HG03378 (cell line): ENCODE results near the gene TGM3.
"Not testable (repeated sequence)": the region's sequence is repeated elsewhere in the genome, so short reads cannot be mapped to it uniquely, and the experiment has no call there.

Experiments
- ATAC-seq: cut with Tn5 transposase; IDR thresholded peaks from one replicate; pipeline ENCODE4 v1.9.1; 2021; ENCODE audit warnings: mild to moderate bottlenecking, moderate library complexity; ENCODE audit not compliant: unreplicated experiment

The TGM3 gene, protein sequence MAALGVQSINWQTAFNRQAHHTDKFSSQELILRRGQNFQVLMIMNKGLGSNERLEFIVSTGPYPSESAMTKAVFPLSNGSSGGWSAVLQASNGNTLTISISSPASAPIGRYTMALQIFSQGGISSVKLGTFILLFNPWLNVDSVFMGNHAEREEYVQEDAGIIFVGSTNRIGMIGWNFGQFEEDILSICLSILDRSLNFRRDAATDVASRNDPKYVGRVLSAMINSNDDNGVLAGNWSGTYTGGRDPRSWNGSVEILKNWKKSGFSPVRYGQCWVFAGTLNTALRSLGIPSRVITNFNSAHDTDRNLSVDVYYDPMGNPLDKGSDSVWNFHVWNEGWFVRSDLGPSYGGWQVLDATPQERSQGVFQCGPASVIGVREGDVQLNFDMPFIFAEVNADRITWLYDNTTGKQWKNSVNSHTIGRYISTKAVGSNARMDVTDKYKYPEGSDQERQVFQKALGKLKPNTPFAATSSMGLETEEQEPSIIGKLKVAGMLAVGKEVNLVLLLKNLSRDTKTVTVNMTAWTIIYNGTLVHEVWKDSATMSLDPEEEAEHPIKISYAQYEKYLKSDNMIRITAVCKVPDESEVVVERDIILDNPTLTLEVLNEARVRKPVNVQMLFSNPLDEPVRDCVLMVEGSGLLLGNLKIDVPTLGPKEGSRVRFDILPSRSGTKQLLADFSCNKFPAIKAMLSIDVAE

DNA sequence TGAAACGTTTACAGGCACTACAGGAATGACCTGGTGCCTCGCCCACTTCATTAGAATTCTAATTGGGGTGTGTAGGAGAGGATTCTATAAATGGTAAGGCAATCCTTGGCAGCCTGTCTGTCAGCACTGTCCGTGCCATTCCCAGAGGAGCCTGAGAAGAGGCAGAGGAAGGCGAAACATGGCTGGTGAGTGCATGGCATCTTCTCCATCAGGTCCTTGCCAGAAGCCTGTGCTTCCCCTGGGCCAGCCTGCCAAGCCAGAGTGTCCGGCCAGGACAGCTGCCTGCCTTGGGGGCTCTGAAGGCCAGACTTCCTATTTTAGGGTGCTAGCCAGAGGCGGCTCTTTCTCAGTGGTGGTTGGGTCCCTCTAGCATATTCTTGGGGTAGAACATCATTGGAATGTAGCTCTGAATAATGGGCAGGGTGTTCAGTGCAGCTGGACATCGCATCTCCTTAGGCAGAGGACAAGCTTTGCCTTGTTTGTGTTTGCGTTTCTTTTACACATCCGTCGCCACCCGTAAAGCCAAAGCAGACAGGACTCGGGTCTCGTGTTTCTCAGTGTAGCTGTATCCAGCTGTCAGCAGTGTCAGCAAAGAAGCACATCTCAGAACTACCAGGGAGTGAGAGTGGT, at the start of gene TGM3:
TGM3 (plus strand) TSS at position 116 of the 630 bp plus-strand sequence; CDS start at position 179, 63 bp downstream.
- no peak for ATAC-seq

DNA sequence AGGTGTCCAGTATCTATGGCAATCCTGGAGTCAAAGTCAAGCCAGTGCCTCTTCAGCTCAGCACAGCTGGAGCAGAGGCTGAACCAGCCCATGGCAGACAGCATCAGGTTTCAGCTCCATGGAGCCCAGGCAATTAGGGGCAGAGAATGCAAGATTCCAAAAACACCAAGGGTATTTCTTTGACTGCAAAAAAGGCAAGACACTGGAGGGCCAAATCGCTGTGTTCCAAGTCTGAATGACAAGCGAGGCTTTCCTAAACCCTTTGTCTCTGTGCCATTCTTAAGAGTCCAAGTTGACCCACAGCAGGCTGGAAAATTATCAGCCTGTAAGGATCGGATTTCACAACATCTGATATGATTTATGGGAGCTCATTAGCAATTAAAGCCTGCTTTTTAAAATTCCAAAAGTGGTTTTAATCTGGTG, 49.7 kb upstream of the TGM3 start:
- no peak for ATAC-seq

DNA sequence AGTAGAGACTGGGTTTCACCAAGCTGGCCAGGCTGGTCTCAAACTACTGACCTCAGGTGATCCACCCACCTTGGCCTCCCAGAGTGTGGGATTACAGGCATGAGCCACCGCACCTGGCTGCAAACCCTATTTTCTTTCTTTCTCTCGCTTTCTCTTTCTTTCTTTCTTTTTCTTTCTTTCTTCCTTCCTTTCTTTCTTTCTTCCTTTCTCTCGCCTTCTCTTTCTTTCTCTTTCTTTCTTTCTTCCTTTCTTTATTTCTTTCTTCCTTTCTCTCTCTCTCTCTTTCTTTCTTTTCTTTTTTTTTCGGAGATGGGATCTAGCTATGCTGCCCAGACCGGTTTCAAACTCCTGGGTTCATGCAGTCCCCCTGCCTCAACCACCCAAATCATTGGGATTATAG, 47.0 kb upstream of the TGM3 start:
- ATAC-seq: no peak

DNA sequence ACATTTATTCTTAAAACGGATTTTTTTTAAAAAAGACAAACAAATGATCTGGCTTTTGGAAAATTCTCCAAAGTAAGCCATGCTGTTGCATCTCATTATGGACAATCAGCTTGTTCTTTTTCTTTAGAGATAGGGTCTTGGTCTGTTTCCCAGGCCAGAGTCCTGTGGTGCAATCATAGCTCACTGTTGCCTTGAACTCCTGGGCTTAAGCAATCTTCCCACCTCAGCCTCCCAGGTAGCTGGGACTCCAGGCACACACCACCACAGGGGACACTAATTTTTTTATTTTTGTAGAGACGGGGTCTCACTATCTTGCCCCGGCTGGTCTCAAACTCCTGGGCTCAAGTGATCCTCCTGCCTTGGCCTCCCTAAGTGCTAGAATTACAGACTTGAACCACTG, 45.9 kb upstream of the TGM3 start:
- no peak for ATAC-seq

DNA sequence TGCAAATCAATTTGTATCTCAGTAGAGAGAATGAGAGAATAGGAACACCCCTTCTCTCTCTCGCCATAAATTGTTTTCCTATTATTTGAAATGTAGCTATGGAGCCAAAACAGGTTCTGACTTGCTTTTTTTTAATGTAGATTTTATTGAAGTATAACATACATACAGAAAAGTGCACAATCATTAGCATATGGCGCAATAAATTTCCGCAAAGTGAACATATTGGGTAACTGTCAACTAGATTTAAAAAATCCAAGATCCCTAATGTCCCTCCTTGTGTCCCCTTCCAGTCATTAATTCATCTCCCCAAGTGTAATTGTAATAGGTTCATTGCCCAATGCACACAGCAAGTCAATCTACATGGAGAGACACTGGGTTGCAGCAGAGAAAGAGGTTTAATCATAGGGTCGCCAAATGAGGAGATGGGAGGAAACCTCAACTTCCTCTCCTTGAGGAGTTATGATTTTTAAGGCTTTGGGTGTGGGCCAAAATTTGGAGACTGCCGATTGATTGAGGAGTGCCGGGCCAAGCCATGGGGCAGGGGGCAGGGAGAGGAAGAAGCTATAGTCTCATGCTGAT, 43.3 kb upstream of the TGM3 start:
- ATAC-seq: no peak

DNA sequence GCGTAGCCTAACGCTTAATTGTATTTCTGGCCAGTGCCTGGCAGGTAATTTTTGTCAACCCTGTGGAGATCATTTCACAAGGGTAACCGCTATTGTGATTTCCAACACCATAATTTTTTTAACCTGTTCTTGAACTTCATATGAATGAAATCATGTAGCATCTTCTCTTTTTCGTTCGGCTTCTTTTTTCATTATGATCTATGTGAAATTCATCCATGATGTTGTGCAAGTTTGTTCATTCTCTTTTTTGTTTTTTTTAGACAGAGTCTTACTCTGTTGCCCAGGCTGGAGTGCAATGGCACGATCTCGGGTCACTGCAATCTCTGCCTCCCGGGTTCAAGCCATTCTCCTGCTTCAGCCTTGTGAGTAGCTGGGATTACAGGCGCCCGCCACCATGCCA, 42.5 kb upstream of the TGM3 start:
- ATAC-seq: no peak

DNA sequence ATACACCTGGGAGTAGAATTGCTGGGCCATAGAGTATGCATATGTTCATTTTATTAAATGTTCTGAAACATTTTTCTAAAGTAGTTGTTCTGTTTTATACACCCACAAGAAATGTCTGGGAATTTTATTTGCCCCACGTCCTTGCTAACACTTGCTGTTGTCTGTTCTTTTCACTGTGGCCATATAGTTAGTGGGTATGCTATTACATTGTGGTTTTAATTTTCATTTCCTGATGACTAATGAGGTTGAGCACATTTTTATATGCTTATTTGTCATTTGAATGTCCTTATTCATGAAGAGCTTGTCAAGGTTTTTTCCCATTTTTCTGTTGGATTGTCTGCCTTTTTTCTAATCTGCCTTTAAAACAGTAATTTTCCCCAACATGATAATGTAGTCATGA, 41.5 kb upstream of the TGM3 start:
- no peak for ATAC-seq

DNA sequence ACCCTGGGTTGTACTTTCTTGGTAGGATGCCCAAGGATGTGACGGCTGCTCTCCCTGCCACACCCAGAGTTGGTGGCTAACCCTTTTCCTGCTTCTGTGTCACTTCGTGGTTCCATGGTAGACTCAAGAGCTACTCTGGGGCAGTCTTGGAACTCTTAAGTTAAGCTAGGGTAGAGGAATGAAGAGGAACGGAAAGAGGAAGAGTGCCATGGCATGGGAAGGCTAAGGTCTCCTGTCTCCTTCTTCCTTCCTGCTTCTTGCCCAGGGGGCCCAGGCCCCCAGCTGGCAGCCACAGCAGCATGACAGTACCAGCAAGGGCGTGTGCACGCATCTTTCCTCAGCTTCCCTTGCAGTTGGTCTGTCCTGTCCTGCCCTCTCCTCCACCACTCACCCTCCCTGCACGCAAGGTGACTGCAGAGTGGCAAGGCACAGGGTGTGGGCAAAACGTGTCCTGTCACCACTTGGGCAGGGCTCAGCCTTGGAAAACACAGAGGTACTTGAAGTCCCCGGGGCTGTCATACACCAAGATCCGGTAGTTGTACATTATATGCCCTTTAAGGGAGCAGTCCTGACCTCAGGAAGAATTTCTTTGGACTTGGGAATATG, 39.8 kb upstream of the TGM3 start:
- ATAC-seq: no peak

DNA sequence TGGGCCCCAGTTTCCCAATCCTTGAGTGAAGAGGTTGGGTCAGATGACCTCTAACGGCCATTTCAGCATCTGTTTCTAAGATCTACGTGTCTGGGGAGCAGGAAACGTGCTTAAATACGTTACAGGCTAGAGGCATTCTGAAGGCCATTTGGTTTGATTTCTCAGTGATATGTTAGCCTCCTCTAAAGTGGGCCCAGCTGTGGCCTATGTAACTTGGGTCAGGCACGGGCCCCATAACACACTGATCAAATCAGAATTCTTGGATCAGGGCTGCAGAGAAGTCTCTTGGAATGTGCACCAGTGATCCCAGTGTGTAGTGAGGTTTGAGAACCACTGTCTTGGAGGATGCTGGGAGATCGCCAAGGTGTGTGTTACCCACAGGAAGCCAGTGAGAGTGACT, 36.1 kb upstream of the TGM3 start:
- no peak for ATAC-seq

DNA sequence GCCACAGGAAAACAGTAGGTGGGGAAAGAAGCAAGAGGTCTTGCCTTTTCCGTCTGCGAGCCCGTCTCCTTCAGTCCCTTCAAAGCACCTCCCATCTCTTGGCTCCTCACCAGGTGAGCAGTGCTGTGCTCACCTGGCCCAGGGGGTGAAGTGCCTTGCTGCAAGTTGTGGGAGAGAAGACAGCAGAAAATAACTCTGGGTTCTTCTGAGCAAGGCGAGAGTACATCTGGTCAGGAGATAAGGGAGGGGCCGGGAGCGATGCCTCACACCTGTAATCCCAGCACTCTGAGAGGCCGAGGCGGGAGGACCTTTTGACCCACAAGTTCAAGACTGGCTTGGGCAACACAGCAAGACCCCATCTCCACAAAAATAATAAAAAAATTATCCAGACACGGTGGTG, 35.6 kb upstream of the TGM3 start:
- ATAC-seq: no peak

DNA sequence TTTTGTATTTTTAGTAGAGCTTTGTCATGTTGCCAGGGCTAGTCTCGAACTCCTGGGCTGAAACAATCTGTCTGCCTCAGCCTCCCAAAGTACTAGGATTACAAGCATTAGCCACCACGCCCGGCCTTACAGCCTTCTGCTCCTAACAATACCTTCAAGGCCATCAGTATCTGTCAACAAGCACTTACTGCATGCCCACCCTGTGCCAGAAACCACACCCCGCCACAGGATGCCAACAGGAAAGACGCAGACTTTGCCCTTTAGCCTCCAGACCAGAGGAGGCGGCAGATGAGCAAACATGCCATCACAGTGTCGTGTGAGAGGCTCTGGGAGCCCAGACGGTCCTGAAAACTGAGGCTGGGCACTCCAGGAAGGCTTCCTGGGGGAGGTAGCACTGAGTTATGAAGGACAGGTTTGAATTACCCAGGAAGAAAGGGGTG, 34.7 kb upstream of the TGM3 start:
- ATAC-seq: no peak

DNA sequence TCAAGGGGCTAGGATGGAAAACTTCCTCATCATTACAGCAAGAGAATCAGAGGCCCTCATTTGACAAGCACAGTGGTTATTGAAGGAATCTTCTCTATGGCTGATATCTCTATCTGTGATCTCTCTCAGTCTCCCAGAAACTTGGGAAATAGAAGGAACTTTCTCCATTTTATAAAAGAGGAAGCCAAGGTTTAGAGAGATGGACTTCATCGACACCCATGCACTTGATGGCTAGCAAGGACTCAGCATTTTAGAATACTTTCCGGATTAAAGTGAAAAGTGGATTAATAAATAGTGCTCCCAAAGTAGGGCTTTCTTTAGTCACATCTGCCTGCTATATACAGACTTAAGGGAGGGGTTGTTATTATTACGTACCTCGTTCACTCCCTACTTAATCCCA, 34.2 kb upstream of the TGM3 start:
- no peak for ATAC-seq

DNA sequence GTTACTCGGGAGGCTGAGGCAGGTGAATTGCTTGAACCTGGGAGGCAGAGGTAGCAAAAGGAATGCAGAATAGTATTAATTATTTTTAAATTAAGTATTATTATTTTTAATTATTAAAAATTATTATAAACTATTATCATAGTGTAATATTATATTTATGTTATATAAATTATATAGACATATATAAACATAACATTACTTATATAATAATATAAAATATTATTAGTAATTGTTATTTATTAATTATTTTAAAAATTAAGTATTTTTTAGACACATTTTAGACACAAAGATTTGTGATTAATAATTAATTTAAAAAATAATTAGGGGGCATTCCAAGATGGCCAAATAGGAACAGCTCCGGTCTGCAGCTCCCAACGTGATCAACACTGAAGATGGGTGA, 31.7 kb upstream of the TGM3 start:
- no peak for ATAC-seq

DNA sequence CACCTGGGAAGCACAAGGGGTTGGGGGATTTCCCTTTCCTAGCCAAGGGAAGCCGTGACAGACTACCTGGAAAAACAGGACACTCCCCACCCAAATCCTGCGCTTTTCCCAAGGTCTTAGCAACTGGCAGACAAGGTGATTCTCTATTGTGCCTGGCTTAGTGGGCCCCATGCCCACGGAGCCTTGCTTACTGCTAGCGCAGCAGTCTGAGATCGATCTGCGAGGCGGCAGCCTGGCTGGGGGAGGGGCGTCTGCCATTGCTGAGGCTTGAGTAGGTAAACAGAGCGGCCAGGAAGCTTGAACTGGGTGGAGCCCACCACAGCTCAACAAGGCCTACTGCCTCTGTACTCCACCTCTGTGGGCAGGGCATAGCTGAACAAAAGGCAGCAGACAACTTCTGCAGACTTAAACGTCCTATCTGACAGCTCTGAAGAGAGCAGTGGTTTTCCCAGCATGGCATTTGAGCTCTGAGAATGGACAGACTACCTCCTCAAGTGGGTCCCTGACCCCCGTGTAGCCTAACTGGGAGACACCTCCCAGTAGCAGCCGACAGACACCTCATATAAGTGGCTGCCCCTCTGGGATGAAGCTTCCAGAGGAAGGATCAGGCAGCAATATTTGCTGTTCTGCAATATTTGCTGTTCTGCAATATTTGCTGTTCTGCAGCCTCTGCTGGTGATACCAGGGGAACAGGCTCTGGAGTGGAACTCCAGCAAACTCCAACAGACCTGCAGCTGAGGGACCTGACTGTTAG, 31.0 kb upstream of the TGM3 start:
- ATAC-seq: not testable (repeated sequence)

DNA sequence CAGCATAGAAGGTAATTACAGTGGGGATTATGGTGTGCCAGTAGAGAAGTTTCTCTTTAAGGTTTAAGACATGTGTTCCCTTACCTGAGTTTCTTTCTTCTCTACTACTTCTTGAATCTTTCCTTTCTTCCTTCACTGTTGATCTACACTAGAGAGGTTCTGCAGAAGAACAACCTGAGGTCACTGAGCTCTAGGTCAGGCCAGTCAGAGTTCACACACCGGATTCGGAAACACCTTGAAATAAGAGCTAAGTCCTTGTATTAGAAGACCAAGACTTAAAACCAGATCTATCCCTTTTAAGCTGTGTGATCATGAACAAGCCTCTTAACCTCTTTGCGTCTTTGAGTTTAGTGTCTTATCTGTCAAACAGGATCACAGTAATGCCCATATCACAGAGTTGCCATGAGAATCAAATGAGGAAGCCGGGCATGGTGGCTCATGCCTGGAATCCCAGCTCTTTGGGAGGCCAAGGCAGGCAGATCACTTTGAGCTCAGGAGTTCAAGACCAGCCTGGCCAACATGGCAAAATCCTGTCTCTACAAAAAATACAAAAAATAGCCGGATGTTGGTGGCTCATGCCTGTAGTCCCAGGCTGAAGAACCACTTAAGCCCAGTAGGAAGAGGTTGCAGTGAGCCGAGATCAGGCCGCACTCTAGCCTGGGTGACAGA, 22.0 kb upstream of the TGM3 start:
- ATAC-seq: no peak

DNA sequence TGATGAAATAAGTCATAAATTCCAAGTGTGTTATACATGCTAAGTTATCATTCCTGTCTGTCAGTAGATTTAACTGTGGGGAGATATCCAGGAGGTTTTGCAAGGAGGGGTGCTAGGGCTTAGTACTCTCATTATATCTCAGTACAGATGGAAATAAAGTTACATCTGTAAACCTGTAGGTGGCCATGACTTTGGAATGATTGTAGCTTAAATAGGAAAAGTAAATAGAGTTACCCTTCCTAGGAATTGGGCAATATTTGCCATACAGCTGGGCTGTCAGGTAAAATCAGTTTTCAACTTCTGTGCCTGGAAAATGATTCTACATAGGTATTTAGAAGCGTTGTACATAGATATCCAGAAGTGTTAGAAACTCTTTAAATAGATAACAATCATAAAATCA, 19.8 kb upstream of the TGM3 start:
- no peak for ATAC-seq

DNA sequence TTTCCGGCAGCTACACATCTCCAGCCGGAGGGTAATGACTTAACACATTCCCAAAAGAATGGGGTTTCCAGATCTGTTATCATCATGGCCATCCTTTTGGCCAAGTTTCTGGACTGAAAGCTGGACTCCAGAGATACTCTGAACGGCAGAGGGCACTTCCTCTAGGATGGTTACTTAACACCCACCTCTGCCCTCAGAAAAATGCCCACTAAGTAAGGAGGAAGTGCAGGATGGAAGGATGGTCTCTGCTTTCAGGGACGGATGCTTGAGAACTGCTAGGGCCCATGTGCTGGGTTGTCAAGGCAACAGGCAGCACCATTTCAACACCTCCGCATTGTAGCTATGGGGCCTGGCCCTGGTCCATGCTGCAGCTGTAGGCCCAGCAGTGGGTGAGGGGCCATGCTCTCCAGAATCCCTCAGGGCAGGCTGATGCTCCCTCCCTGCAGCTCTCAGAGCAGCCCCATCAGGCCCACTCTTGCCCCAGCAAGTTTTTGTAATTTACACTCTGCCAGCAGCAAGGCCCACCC, 16.5 kb upstream of the TGM3 start:
- no peak for ATAC-seq

DNA sequence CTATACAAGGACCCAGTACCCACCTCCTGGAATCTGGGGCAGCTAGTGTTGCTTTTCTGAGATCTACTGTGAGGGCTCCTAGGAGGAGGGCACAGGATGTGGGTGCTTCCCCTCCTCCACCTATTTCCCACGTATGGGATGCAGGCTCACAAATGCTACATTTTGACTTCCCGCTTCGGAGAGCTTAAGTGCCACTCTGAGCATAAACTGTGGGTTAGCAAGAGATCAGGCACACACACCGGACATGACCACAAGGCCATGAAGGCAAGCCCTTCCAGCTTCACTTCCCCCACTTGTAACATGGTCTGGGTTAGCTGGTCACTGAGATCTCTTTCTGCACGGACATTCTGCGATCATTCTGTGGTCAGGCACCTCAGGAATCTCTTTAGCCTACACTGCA, 15.7 kb upstream of the TGM3 start:
- no peak for ATAC-seq

DNA sequence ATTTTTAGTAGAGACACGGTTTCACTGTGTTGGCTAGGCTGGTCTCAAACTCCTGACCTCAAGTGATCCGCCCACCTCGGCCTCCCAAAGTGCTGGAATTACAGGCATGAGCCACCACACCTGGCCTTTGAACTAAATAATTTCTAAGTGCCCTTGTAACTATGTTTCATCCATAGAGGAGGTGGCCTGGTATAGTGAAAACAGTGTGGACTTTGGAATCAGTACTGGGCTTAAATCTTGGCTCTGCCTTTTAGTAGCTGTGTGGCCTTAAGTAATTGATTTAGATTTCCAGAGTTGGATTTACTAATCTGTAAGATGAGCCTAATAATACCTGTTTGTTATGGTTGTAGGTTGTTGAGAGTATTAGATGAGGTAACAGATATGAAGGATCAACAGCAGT, 14.2 kb upstream of the TGM3 start:
- ATAC-seq: no peak

DNA sequence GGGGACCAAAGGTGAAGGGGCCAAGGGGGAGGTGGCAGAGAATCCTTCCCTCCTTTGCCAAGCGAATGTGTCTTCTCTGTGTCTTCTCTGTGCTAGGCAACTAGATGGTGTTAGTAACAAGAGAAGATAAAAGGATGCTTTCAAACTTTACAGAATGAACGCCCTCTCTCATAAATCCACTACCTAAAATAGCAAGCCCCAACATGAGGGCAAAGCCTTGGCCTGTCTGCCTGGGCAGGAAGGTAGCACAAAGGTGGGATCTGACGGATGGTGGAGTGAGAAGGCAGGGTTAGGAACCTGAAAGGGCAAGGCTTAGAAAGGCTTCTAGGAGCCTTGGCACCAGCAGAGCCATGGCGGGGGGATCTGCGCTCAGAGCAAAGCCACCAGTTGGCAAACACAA, 13.6 kb upstream of the TGM3 start:
- no peak for ATAC-seq
